SKM-1 treated with dmso at 0.1 percent for 144 hours (cell line): ENCODE data around the gene PHF19.

Source experiments
- DNase-seq: peaks from one replicate; lab custom pipeline; 2025; ENCODE audit not compliant: unreplicated experiment; lab: John Stamatoyannopoulos, UW

PHF19 gene

GRCh38 chr9:120876842-120877240 lies at the start of gene PHF19:
Gene PHF19, minus strand, starts transcription at chr9:120877188. Its CDS starts 2,447 bp downstream, at chr9:120874741.
- no peak for DNase-seq

- peak; percentile 89 for DNase-seq
Observed at GRCh38 chr9:120926397-120926928, 49.5 kb upstream of the PHF19 start, which contains the start of gene TRAF1. Gene TRAF1, minus strand, starts transcription at chr9:120926796. Its CDS starts 721 bp downstream, at chr9:120926075.

- DNase-seq: no peak
Observed at GRCh38 chr9:120925535-120926396, 48.8 kb upstream of the PHF19 start.

- DNase-seq: no peak
Observed at GRCh38 chr9:120924698-120925534, 47.9 kb upstream of the PHF19 start.

- DNase-seq: no peak
Observed at GRCh38 chr9:120923620-120924328, 46.8 kb upstream of the PHF19 start.

GRCh38 chr9:120922404-120923195 lies 45.6 kb upstream of the PHF19 start:
- DNase-seq: no peak

- DNase-seq: no peak
Observed at GRCh38 chr9:120921661-120922181, 44.7 kb upstream of the PHF19 start.

GRCh38 chr9:120920806-120921178 lies 43.8 kb upstream of the PHF19 start:
- no peak for DNase-seq

GRCh38 chr9:120919843-120920805 lies 43.1 kb upstream of the PHF19 start:
- DNase-seq: no peak

GRCh38 chr9:120918931-120919842 lies 42.2 kb upstream of the PHF19 start:
- DNase-seq: no peak

GRCh38 chr9:120917929-120918762 lies 41.2 kb upstream of the PHF19 start:
- no peak for DNase-seq

- DNase-seq: no peak
Observed at GRCh38 chr9:120916991-120917880, 40.2 kb upstream of the PHF19 start.

- DNase-seq: no peak
Observed at GRCh38 chr9:120916588-120916987, 39.6 kb upstream of the PHF19 start.

GRCh38 chr9:120915854-120916470 lies 39.0 kb upstream of the PHF19 start:
- no peak for DNase-seq

GRCh38 chr9:120914953-120915352 lies 38.0 kb upstream of the PHF19 start:
- DNase-seq: no peak
